Measurements from ENCODE around the gene TMPRSS4.

Gene TMPRSS4

GRCh38 chr11:118153976-118154375 lies 77.1 kb downstream of the TMPRSS4 start:
- TF ChIP-seq ZFX (IDR thresholded peaks at IDR 0.05) (no peak), CTCF (conservative IDR thresholded peaks at IDR 0.05) (no peak)
- no peak overlapping the region for H3K27ac ChIP-seq

GRCh38 chr11:118154641-118155040 lies 77.8 kb downstream of the TMPRSS4 start:
- H3K27ac ChIP-seq, result no peak overlapping the region
- TF ChIP-seq CTCF (conservative IDR thresholded peaks at IDR 0.05) (no peak), ZFX (IDR thresholded peaks at IDR 0.05) (no peak)

GRCh38 chr11:118155776-118156530 lies 79.1 kb downstream of the TMPRSS4 start:
- H3K27ac ChIP-seq, result no peak overlapping the region
- TF ChIP-seq ZFX (IDR thresholded peaks at IDR 0.05) (no peak), CTCF (conservative IDR thresholded peaks at IDR 0.05) (no peak)

GRCh38 chr11:118156531-118157185 lies 79.8 kb downstream of the TMPRSS4 start:
- no peak overlapping the region for H3K27ac ChIP-seq
- TF ChIP-seq ZFX (IDR thresholded peaks at IDR 0.05) (no peak), CTCF (conservative IDR thresholded peaks at IDR 0.05) (no peak)

GRCh38 chr11:118157186-118157895 lies 80.5 kb downstream of the TMPRSS4 start:
- no peak overlapping the region for H3K27ac ChIP-seq
- no peak for TF ChIP-seq CTCF (conservative IDR thresholded peaks at IDR 0.05)
- TF ChIP-seq ZFX (IDR thresholded peaks at IDR 0.05), result no peak

- no peak for TF ChIP-seq ZFX (IDR thresholded peaks at IDR 0.05)
- no peak for TF ChIP-seq CTCF (conservative IDR thresholded peaks at IDR 0.05)
Measured at GRCh38 chr11:118161786-118162185, 84.9 kb downstream of the TMPRSS4 start.

GRCh38 chr11:118162846-118163245 lies 86.0 kb downstream of the TMPRSS4 start:
- TF ChIP-seq CTCF (conservative IDR thresholded peaks at IDR 0.05) (no peak), ZFX (IDR thresholded peaks at IDR 0.05) (no peak)
- H3K27ac ChIP-seq, result no peak overlapping the region

More at GRCh38 chr11:118161786-118162185, 84.9 kb downstream of the TMPRSS4 start:
- no peak overlapping the region for H3K27ac ChIP-seq

Data from C4-2B (cell line).